ENCODE data around the gene CD14. TPM values are rescaled to one million over a fixed set of nuclear protein-coding genes. Genes with fewer than 3 reads are reported as not detected.

CD14 gene
- 0.17 TPM in 1 of 2 replicates, not detected in the other for total RNA-seq (ENCODE audit: low replicate concordance)
- long read RNA-seq = 0 reads

- Mint-ChIP-seq H3K4me3 (no peak within 1 kb of the TSS), H3K27ac (no peak within 1 kb of the TSS)
These were observed at the start of gene CD14 for GRCh38 chr5:140633021-140633471. TSS of gene CD14 (minus strand) at chr5:140633175. CDS start at chr5:140633071, 104 bp downstream.

GRCh38 chr5:140678993-140679392 lies 46.0 kb upstream of the CD14 start:
- no peaks in the 10 kb centered on the region for H3K9me3 Mint-ChIP-seq
- H3K36me3 Mint-ChIP-seq = peaks cover 8% of the 10 kb centered on the region
- H3K27me3 Mint-ChIP-seq = no peaks in the 10 kb centered on the region
- no peak for DNase-seq (ENCODE audit: extremely low spot score, unreplicated experiment)
- H3K27ac Mint-ChIP-seq = no peak overlapping the region
- no peak overlapping the region for H3K4me3 Mint-ChIP-seq
- no peaks in the 10 kb centered on the region for H3K4me1 Mint-ChIP-seq (ENCODE audit: unreplicated experiment)
- no peak for TF ChIP-seq CTCF (conservative IDR thresholded peaks at IDR 0.05)

More at GRCh38 chr5:140633021-140633471, at the start of gene CD14:
- Mint-ChIP-seq H3K9me3 (no peaks in the 10 kb centered on the region), H3K36me3 (no peaks in the 10 kb centered on the region), H3K4me1 (ENCODE audit: unreplicated experiment) (peaks cover under 1% of the 10 kb centered on the region), H3K27me3 (no peaks in the 10 kb centered on the region)
- no peak for TF ChIP-seq CTCF (conservative IDR thresholded peaks at IDR 0.05)
- no peak for DNase-seq (ENCODE audit: extremely low spot score, unreplicated experiment)

- Mint-ChIP-seq H3K27me3 (no peaks in the 10 kb centered on the region), H3K9me3 (no peaks in the 10 kb centered on the region), H3K4me3 (no peak overlapping the region), H3K4me1 (ENCODE audit: unreplicated experiment) (no peaks in the 10 kb centered on the region), H3K36me3 (peaks cover 9% of the 10 kb centered on the region), H3K27ac (no peak overlapping the region)
- no peak for TF ChIP-seq CTCF (conservative IDR thresholded peaks at IDR 0.05)
- DNase-seq (ENCODE audit: extremely low spot score, unreplicated experiment) = no peak
These were observed 45.0 kb upstream of the CD14 start for GRCh38 chr5:140677947-140678346.

- TF ChIP-seq CTCF (conservative IDR thresholded peaks at IDR 0.05) = no peak
- no peaks in the 10 kb centered on the region for H3K4me1 Mint-ChIP-seq (ENCODE audit: unreplicated experiment)
- no peak overlapping the region for H3K27ac Mint-ChIP-seq
- no peak overlapping the region for H3K4me3 Mint-ChIP-seq
- no peaks in the 10 kb centered on the region for H3K27me3 Mint-ChIP-seq
- no peaks in the 10 kb centered on the region for H3K9me3 Mint-ChIP-seq
- no peak for DNase-seq (ENCODE audit: extremely low spot score, unreplicated experiment)
- peaks cover 11% of the 10 kb centered on the region for H3K36me3 Mint-ChIP-seq
These were observed 41.7 kb upstream of the CD14 start for GRCh38 chr5:140674629-140675028.

- Mint-ChIP-seq H3K4me3 (no peak overlapping the region), H3K4me1 (ENCODE audit: unreplicated experiment) (no peaks in the 10 kb centered on the region), H3K36me3 (peaks cover 11% of the 10 kb centered on the region), H3K27ac (no peak overlapping the region), H3K9me3 (no peaks in the 10 kb centered on the region), H3K27me3 (no peaks in the 10 kb centered on the region)
- no peak for DNase-seq (ENCODE audit: extremely low spot score, unreplicated experiment)
- no peak for TF ChIP-seq CTCF (conservative IDR thresholded peaks at IDR 0.05)
These were observed 41.2 kb upstream of the CD14 start for GRCh38 chr5:140674211-140674610.
